K562 (cell line): Measurements from ENCODE around the gene COL26A1.

ENCODE experiments used
- ARID2 ChIP-seq: fragments of 450-650 bp; IDR thresholded peaks from 2 replicates; pipeline ENCODE4 v1.6.1; 2017; ENCODE audit warnings: antibody characterized with exemption, mild to moderate bottlenecking
- TEAD4 ChIP-seq, 2 experiments: sonication (generic) in 1 of 2; formaldehyde crosslinking in 1 of 2; IDR thresholded peaks; 2 replicates each; pipeline versions ENCODE4 v1.6.1 to v1.8.0; 2012 to 2022; ENCODE audit warnings: borderline replicate concordance in 1 of 2, inconsistent platforms in 1 of 2, low read length in 1 of 2, mild to moderate bottlenecking in 1 of 2, missing genetic modification reagents in 1 of 2
- ZNF263 ChIP-seq: sonication (generic); formaldehyde crosslinking; IDR thresholded peaks from 2 replicates; pipeline ENCODE4 v1.8.0; 2022; ENCODE audit warnings: mild to moderate bottlenecking, missing genetic modification reagents, borderline replicate concordance
- TF ChIP-seq, protein P1 (sequence below), 2 experiments: fragments of 450-650 bp in 1 of 2; sonication (generic) in 1 of 2; formaldehyde crosslinking in 1 of 2; IDR thresholded peaks in 1 of 2; conservative IDR thresholded peaks in 1 of 2; 2 replicates each; pipeline versions ENCODE4 v1.6.1 to v1.8.1; 2016 to 2023; ENCODE audit warnings: mild to moderate bottlenecking in 2 of 2, moderate library complexity in 2 of 2, inconsistent platforms in 1 of 2, missing genetic modification reagents in 1 of 2

DNA sequence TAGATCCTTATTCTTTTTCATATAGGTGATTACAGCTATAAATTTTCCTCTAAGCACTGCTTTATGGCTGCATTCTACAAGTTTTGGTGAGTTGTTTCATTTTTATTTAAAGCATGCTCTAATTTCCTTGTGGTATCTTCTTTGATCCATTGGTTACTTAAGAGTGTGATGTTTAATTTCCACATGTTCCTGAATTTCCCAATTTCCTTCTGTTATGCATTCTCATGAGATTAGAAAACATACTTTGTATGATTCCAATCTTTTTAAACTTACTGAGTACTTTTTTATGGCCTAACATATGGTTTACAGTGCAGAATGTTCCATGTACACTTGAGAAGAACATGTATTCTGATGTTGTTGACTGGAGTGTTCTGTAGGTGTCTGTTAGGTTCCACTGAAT is 213.0 kb downstream of the COL26A1 start:
- TF ChIP-seq ZNF263 (CRISPR knock-in tag): no peak
- no peak for TF ChIP-seq ARID2
- TF ChIP-seq, protein P1, sequence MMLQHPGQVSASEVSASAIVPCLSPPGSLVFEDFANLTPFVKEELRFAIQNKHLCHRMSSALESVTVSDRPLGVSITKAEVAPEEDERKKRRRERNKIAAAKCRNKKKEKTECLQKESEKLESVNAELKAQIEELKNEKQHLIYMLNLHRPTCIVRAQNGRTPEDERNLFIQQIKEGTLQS (IDR thresholded peaks at IDR 0.05): no peak
- TF ChIP-seq, protein P1 (CRISPR knock-in tag; conservative IDR thresholded peaks at IDR 0.05): no peak
- no peak for TF ChIP-seq TEAD4 (IDR thresholded peaks at IDR 0.05; ENCODE audit: low read length)
- TF ChIP-seq TEAD4 (CRISPR knock-in tag; IDR thresholded peaks at IDR 0.05; ENCODE audit: borderline replicate concordance): no peak
